GM23338 (cell line): ENCODE data around the gene RHEX. TPM values are rescaled to one million over a fixed set of nuclear protein-coding genes. Genes with fewer than 3 reads are reported as not detected.

Experiments
- ATAC-seq: fragments of 200-7000 bp; cut with Tn5 transposase; 3 replicates; pipeline ENCODE4 v1.9.1; 2020
- DNase-seq: peaks from one replicate; pipeline ENCODE4 v3.0.0-alpha.2; 2015; ENCODE audit warnings: low spot score
- H2AFZ ChIP-seq: fragments of 200-600 bp; sonication (generic); 2 replicates; pipeline ENCODE4 v1.8.0; 2016; ENCODE audit warnings: antibody characterized with exemption, mild to moderate bottlenecking, moderate library complexity
- H3F3A ChIP-seq: fragments of 200-600 bp; sonication (generic); replicated peaks from 2 replicates; pipeline ENCODE4 v1.8.0; 2017; ENCODE audit warnings: antibody characterized with exemption, mixed run types, low read depth
- H3K27ac ChIP-seq: fragments of 200-600 bp; sonication (generic); 2 replicates; pipeline ENCODE4 v1.6.1; 2016; ENCODE audit warnings: low read depth
- H3K27me3 ChIP-seq: fragments of 200-600 bp; sonication (generic); 2 replicates; pipeline ENCODE4 v1.8.0; 2016; ENCODE audit warnings: mild to moderate bottlenecking, mixed run types, moderate library complexity; ENCODE audit not compliant: insufficient read depth
- H3K36me3 ChIP-seq: fragments of 200-600 bp; sonication (generic); 2 replicates; pipeline ENCODE4 v1.8.0; 2016; ENCODE audit warnings: mild to moderate bottlenecking; ENCODE audit not compliant: insufficient read depth
- H3K4me1 ChIP-seq: fragments of 200-600 bp; sonication (generic); 2 replicates; pipeline ENCODE4 v1.8.0; 2016; ENCODE audit warnings: mild to moderate bottlenecking, moderate library complexity; ENCODE audit not compliant: insufficient read depth
- H3K4me2 ChIP-seq: fragments of 200-600 bp; sonication (generic); 2 replicates; pipeline ENCODE4 v1.7.1; 2017; ENCODE audit warnings: mixed run types
- H3K4me3 ChIP-seq: fragments of 200-600 bp; sonication (generic); 2 replicates; pipeline ENCODE4 v1.6.1; 2016; ENCODE audit warnings: mixed run types
- H3K79me2 ChIP-seq: fragments of 200-600 bp; sonication (generic); replicated peaks from 2 replicates; pipeline ENCODE4 v1.8.0; 2017; ENCODE audit warnings: mild to moderate bottlenecking; ENCODE audit not compliant: insufficient read depth
- H3K9me2 ChIP-seq: fragments of 200-600 bp; sonication (generic); 2 replicates; pipeline ENCODE4 v1.8.0; 2017; ENCODE audit not compliant: insufficient read depth
- H4K20me1 ChIP-seq: fragments of 200-600 bp; sonication (generic); replicated peaks from 2 replicates; pipeline ENCODE4 v1.8.0; 2017; ENCODE audit warnings: mild to moderate bottlenecking; ENCODE audit not compliant: insufficient read depth
- H3K27ac Mint-ChIP-seq: 2 replicates; pipeline ENCODE4 v1.8.0; 2020; ENCODE audit warnings: inconsistent platforms, mild to moderate bottlenecking, moderate library complexity, mixed read lengths
- H3K27me3 Mint-ChIP-seq: 3 replicates; pipeline ENCODE4 v1.8.0; 2022; ENCODE audit warnings: low read depth, mild to moderate bottlenecking, moderate library complexity, mixed read lengths, inconsistent platforms; ENCODE audit not compliant: insufficient read depth, poor library complexity
- H3K36me3 Mint-ChIP-seq: 3 replicates; pipeline ENCODE4 v1.8.0; 2021; ENCODE audit warnings: low read depth, mild to moderate bottlenecking, inconsistent platforms, moderate library complexity, mixed read lengths
- H3K4me1 Mint-ChIP-seq: 3 replicates; pipeline ENCODE4 v1.8.0; 2020; ENCODE audit warnings: mild to moderate bottlenecking, inconsistent platforms, mixed read lengths
- H3K4me3 Mint-ChIP-seq: 3 replicates; pipeline ENCODE4 v1.8.0; 2021; ENCODE audit warnings: moderate library complexity, mild to moderate bottlenecking, inconsistent platforms, mixed read lengths
- H3K9me3 Mint-ChIP-seq: 3 replicates; pipeline ENCODE4 v1.8.0; 2020; ENCODE audit warnings: moderate library complexity, mild to moderate bottlenecking, inconsistent platforms, mixed read lengths
- CREB1 ChIP-seq: fragments of 250-450 bp; sonication (Bioruptor Pico); IDR thresholded peaks from 2 replicates; pipeline ENCODE4 v1.5.0; 2020; ENCODE audit warnings: low read depth, mild to moderate bottlenecking, moderate library complexity
- CTCF ChIP-seq, 2 experiments: fragments of 200-600 bp in 1 of 2; sonication (generic) in 1 of 2; conservative IDR thresholded peaks; 2 replicates each; pipeline versions ENCODE4 v1.5.1 to v1.6.1; 2016 to 2017; ENCODE audit warnings: antibody characterized with exemption in 2 of 2, low read depth in 2 of 2, mild to moderate bottlenecking in 2 of 2, moderate library complexity in 1 of 2
- ETS1 ChIP-seq: IDR thresholded peaks from 2 replicates; pipeline ENCODE4 v1.6.1; 2016; ENCODE audit warnings: antibody characterized with exemption
- EZH2 ChIP-seq: fragments of 200-600 bp; sonication (generic); IDR thresholded peaks from one replicate; pipeline ENCODE4 v1.8.0; 2017; ENCODE audit warnings: antibody characterized with exemption, mild to moderate bottlenecking, low read depth; ENCODE audit not compliant: unreplicated experiment
- EZH2phosphoT487 ChIP-seq: fragments of 200-600 bp; sonication (generic); IDR thresholded peaks from one replicate; pipeline ENCODE4 v1.8.1; 2018; ENCODE audit warnings: antibody characterized with exemption; ENCODE audit not compliant: unreplicated experiment
- JUNB ChIP-seq: IDR thresholded peaks from one replicate; pipeline ENCODE4 v1.6.1; 2016; ENCODE audit warnings: antibody characterized with exemption; ENCODE audit not compliant: unreplicated experiment
- NANOG ChIP-seq: IDR thresholded peaks from 2 replicates; pipeline ENCODE4 v1.6.1; 2016; ENCODE audit warnings: antibody characterized with exemption, borderline replicate concordance
- POLR2AphosphoS5 ChIP-seq: IDR thresholded peaks from 2 replicates; pipeline ENCODE4 v1.6.1; 2016; ENCODE audit warnings: antibody characterized with exemption, low read depth
- REST ChIP-seq: IDR thresholded peaks from one replicate; pipeline ENCODE4 v1.6.1; 2018; ENCODE audit warnings: antibody characterized with exemption; ENCODE audit not compliant: unreplicated experiment
- STAT1 ChIP-seq: IDR thresholded peaks from one replicate; pipeline ENCODE4 v1.6.1; 2016; ENCODE audit warnings: antibody characterized with exemption; ENCODE audit not compliant: unreplicated experiment
- ZNF114 ChIP-seq: fragments of 250-450 bp; sonication (Bioruptor Pico); IDR thresholded peaks from 2 replicates; pipeline ENCODE4 v1.5.0; 2020; ENCODE audit warnings: mild to moderate bottlenecking, moderate library complexity
- ZNF331 ChIP-seq: fragments of 250-450 bp; sonication (Bioruptor Pico); IDR thresholded peaks from 2 replicates; pipeline ENCODE4 v1.5.0; 2020; ENCODE audit warnings: low read depth, mild to moderate bottlenecking, moderate library complexity
- ZNF462 ChIP-seq: fragments of 250-450 bp; sonication (Bioruptor Pico); IDR thresholded peaks from 2 replicates; pipeline ENCODE4 v1.5.0; 2020; ENCODE audit warnings: mild to moderate bottlenecking, moderate library complexity
- polyA plus RNA-seq: library from polyadenylated mRNA; unstranded; fragments of >200 nt; fragmentation: Nextera tagmentation; extraction: Ambion mirVana; gene quantifications from 2 replicates; pipeline ENCODE4 v1.2.1, GENCODE V29; 2016
- total RNA-seq: library from RNA; depleted of rRNA; stranded (reverse); fragments of >200 nt; shearing (Covaris generic); gene quantifications from 2 replicates; pipeline ENCODE4 v1.2.3, GENCODE V29; 2014

The RHEX gene
- total and polyA plus RNA-seq, 2 experiments from 2014 or later, result not detected

GRCh38 chr1:206058927-206059292 is 5.9 kb downstream of the RHEX start (continued):
- no peak for TF ChIP-seq ZNF462
- TF ChIP-seq NANOG, result no peak

- no peaks in the 10 kb centered on the region for H4K20me1 ChIP-seq
- H3K4me1 ChIP-seq, result no peaks in the 10 kb centered on the region
- no peaks in the 10 kb centered on the region for H3F3A ChIP-seq
- no peak overlapping the region for H3K4me2 ChIP-seq
- H3K79me2 ChIP-seq, result no peaks in the 10 kb centered on the region
- Mint-ChIP-seq H3K4me1 (no peaks in the 10 kb centered on the region), H3K36me3 (peaks cover 9% of the 10 kb centered on the region), H3K9me3 (peaks cover 18% of the 10 kb centered on the region), H3K27me3 (peaks cover 2% of the 10 kb centered on the region), H3K4me3 (no peak overlapping the region), H3K27ac (no peak overlapping the region)
- no peak overlapping the region for H3K27ac ChIP-seq
- no peak overlapping the region for H2AFZ ChIP-seq
- H3K27me3 ChIP-seq, result no peaks in the 10 kb centered on the region
- no peaks in the 10 kb centered on the region for H3K9me2 ChIP-seq
- no peak overlapping the region for H3K4me3 ChIP-seq
- DNase-seq (no peak), ATAC-seq (no peak)
- no peaks in the 10 kb centered on the region for H3K36me3 ChIP-seq
- no peak for TF ChIP-seq EZH2phosphoT487
- TF ChIP-seq NANOG, result no peak
- no peak for TF ChIP-seq ZNF114
- TF ChIP-seq EZH2, result no peak
- no peak for TF ChIP-seq CREB1 (CRISPR knock-in tag)
- TF ChIP-seq STAT1, result no peak
- TF ChIP-seq JUNB, result no peak
- TF ChIP-seq REST, result no peak
- TF ChIP-seq CTCF (conservative IDR thresholded peaks at IDR 0.05; ENCODE audit: low read depth in 2 of 2), result no peak
- no peak for TF ChIP-seq ZNF331 (CRISPR knock-in tag)
- TF ChIP-seq ETS1, result no peak
- no peak for TF ChIP-seq POLR2AphosphoS5
These were observed 6.5 kb downstream of the RHEX start for GRCh38 chr1:206059355-206059915.
